CD4-positive, alpha-beta T cell treated with Interferon gamma for 1 hour (primary cell): Measurements from ENCODE around the gene LZTR1.
A peak's percentile ranks its signal among the peaks of the same experiment; 100 is the strongest.
"Not testable (repeated sequence)": the region's sequence is repeated elsewhere in the genome, so short reads cannot be mapped to it uniquely, and the experiment has no call there.

Source experiments
- DNase-seq: peaks from one replicate; pipeline ENCODE4 v3.0.0-alpha.2; 2020

The LZTR1 gene

DNA sequence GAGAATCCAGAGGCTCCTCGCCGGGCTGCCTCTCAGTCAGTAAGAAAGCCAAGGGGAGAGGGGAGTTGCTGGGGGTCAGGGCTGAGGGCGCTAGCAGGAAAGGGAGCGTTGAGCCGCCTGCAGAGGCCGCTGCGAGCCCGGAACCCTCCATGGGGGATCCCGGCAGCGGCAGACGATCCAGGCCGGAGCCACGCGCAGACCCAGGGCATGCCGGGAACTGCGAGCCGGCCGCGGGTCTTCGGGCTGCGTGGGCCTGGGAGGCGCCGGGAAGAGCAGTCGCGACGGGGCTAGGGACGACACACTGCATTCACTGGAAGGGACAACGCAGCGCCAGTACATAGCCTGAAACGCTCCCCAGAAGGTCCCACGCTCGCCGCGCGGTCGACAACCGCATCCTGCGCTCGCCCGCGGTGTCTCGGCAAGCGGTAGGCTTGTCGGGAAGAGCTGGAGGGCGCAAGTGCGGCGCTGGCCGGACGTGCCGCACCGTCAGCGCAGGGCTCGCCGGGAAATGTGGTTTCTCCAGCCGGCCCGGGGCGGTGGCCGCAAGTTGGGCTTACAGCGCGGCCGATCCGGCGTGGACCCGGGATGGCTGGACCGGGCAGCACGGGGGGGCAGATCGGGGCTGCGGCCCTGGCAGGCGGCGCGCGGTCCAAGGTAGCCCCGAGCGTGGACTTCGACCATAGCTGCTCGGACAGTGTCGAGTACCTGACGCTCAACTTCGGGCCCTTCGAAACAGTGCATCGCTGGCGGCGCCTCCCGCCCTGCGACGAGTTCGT, at the start of gene LZTR1:
TSS of gene LZTR1 (plus strand) at position 511 of the 776 bp plus-strand sequence. CDS start at position 586, 75 bp downstream.
- peak; percentile 68 for DNase-seq

DNA sequence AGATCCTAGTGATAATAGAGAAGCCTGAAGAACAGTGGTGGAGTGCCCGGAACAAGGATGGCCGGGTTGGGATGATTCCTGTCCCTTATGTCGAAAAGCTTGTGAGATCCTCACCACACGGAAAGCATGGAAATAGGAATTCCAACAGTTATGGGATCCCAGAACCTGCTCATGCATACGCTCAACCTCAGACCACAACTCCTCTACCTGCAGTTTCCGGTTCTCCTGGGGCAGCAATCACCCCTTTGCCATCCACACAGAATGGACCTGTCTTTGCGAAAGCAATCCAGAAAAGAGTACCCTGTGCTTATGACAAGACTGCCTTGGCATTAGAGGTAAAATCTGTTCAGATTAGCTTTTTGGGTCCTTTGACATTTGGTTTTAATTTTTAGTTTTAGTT, 48.2 kb upstream of the LZTR1 start:
- no peak for DNase-seq

DNA sequence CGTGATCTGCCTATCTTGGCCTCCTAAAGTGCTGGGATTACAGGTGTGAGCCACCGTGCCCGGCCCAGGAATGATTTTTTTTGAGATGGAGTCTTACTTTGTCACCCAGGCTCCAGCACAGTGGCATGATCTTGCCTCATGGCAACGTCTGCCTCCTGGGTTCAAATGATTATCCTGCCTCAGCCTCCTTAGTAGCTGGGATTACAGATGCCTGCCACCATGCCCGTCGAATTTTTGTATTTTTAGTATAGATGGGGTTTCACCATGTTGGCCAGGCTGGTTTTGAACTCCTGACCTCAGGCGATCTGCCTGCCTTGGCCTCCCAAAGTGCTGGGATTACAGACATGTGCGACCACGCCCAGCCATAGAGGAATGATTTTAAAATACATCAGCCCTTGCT, 47.0 kb upstream of the LZTR1 start:
- not testable (repeated sequence) for DNase-seq

DNA sequence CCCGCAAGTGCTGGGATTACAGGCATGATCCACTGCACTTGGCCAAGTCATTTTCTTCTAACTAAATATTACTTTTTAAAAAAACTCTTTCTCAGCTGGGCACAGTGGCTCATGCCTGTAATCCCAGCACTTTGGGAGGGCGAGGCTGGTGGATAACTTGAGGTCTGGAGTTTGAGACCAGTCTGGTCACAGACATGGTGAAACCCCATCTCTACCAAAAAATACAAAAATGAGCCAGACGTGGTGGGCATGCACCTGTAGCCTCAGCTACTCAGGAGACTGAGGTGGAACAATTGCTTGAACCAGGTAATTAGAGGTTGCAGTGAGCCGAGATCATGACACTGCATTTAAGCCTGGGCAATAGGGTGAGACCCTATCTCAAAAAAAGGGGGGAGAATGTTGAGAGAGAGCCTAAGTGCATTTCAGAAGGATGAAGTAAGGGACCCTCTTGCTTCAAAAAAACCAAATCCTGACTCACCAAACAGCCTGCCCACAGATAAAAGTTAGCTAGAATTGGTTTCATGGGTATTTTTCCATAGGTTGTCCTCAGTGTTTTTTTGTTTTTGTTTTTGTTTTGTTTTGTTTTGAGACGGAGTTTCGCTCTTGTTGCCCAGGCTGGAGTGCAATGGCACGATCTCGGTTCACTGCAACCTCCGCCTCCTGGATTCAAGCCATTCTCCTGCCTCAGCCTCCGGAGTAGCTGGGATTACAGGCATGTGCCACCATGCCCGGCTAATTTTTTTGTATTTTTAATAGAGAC, 46.1 kb upstream of the LZTR1 start:
- DNase-seq = not testable (repeated sequence)

DNA sequence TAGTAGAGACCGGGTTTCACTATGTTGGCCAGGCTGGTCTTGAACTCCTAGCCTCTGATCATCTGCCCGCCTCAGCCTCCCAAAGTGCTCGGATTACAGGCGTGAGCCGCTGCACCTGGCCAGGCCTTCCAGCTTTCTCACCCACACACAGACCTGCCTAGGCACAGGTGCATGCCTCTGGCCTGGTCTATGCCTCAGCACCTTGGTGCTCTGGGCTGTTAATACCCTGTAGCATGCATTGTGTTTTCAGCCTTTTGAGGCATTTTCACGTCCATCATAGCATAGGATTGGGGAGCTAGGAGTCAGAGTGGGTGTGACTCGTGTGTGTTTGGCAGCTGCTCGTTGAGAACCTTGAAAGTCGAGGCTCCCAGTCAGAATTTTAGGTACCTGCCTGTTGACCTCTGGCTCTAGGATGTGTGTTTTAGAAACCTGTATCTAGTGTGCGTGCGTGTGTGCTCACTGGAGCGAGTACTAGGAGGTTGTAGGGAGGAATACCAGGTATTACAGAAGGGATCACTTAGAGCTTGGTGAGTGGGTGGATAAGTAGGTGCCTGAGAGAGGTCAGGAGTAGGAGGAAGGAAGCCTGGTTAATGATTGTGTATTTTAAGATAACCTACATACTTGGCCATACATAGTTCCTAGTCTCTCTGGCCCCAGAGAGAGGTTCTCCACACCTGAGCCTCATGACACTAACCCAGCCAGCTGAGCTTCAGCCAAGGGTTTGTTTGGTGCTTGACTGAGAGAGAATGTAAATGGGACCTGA, 44.9 kb upstream of the LZTR1 start:
- DNase-seq = no peak

DNA sequence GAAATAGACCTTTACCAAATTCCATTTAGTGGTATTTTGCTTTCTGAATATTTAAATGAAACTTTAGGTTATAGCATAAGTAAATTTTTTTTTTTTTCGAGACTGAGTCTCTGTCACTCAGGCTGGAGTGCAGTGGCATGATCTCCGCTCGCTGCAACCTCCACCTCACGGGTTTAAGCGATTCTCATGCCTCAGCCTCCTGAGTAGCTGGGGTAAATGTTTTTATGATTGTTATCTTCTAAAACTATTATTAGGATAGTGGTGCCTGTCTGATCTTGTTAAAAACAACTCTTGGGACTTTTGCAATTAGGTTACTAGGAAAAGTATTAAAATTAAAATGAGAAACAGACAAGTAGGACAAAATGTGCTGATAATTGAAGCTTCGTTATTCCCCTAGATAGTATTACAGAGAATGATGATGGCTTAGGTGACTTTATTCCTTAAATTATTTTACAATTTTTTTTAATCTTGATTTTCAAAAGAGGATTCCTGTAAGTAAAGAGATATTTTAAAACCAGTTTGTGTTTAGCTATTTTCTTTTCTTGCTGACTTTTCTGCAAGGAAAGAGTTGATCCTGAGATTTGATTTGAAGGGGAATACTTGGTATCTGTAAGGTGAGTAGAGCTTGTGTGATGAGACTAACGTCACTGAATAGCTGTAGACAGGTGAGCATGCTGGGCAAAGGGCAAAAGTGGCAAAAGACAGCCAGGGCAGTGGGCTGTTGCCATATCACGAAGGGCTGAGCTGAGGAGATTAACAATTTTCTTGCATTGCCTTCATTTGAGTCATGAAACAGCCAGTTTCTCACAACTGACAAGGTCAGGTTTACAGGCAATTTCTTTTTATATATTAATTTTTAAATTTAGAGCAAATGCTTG, 44.1 kb upstream of the LZTR1 start:
- DNase-seq = no peak

DNA sequence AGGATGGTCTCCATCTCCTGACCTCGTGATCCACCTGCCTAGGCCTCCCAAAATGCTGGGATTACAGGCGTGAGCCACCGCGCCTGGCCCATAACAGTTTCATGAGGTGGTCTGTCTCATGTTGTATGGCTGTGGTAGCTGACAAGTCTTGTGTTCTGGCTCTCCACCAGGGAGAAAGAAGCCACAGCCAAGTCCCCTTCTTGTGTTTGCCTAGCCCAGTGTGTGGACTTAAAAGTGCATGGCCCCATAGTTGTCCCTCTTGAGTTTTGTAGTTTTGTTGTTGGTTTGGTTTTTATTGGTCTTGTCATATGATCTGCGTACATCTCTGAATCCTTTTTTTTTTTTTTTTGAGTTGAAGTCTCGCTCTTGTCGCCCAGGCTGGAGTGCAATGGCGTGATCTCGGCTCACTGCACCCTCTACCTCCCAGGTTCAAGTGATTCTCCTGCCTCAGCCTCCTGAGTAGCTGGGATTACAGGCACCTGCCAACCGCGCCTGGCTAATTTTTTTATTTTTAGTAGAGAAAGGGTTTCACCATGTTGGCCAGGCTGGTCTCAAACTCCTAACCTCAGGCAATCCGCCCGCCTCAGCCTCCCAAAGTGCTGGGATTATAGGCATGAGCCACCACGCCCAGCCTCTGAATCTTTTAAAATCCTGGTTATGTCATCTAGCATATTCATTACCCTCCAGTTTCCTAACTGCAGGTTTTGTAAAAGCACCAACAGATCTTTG, 42.5 kb upstream of the LZTR1 start:
- not testable (repeated sequence) for DNase-seq

DNA sequence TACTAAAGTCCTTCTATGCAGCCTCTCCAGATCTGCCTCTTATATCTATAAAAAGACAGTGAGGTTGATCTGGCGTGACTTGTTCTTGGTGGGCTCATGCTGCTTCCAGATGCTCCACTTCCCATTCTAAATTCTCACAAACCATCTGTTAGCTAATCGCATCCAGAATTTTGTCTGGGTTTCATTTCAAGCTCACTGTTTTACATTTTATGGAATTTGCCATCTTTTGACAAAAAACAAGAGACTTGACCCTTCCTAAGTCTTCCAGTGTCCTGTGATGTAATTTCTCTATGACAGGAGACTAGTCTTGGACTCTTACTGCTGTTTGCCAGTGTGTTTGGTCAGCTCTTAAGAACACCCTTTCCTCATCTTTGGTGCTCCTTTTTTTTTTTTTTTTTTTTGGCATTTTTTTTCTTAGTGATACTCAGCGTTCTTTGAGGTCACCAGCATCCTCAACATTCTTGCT, 41.9 kb upstream of the LZTR1 start:
- no peak for DNase-seq

DNA sequence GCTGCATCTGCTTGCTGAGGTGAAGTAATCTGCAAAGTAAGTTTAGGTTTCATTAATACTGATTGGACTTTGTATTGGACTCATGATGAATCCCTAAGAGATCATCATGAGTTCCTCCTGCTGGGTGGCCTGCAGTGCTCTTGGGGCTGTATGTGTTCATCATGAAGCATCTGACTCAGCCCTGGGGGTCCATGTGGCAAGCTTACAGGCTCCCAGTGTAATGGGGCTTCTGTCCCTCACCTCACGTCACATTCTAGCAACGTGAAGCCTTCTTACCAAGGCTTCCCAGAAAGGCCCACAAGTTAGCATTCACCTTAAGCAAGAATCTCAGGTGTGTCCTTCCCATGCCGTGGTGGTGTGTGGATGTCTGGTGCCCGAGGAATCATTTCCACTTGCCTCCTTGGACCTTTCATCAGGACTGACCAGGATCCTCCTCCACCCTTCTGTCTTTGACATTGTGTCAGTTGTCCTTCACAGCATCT, 41.2 kb upstream of the LZTR1 start:
- no peak for DNase-seq

DNA sequence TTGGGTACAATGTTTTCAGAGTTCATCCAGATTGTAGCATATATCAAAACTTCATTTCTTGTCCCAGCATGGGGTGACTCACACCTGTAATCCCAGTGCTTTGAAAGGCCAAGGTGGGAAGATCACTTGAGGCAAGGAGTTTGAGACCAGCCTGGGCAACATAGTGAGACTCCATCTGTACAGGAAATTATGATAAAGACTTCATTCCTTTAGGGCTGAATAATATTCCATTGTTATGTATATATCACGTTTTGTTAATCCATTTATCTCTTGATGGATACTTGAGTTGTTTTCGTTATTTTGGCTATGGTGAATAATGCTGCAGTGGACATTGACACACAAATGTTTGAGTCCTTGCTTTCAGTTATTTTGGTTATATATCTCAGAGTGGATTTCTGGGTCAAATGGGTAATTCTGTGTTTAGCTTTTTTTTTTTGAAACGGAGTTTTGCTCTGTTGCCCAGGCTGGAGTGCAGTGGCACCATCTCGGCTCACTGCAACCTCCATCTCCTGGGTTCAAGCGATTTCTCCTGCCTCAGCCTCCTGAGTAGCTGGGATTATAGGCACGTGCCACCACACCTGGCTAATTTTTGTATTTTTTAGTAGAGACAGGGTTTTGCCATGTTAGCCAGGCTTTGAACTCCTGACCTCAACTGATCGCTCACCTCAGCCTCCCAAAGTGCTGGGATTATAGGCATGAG, 39.7 kb upstream of the LZTR1 start:
- not testable (repeated sequence) for DNase-seq

DNA sequence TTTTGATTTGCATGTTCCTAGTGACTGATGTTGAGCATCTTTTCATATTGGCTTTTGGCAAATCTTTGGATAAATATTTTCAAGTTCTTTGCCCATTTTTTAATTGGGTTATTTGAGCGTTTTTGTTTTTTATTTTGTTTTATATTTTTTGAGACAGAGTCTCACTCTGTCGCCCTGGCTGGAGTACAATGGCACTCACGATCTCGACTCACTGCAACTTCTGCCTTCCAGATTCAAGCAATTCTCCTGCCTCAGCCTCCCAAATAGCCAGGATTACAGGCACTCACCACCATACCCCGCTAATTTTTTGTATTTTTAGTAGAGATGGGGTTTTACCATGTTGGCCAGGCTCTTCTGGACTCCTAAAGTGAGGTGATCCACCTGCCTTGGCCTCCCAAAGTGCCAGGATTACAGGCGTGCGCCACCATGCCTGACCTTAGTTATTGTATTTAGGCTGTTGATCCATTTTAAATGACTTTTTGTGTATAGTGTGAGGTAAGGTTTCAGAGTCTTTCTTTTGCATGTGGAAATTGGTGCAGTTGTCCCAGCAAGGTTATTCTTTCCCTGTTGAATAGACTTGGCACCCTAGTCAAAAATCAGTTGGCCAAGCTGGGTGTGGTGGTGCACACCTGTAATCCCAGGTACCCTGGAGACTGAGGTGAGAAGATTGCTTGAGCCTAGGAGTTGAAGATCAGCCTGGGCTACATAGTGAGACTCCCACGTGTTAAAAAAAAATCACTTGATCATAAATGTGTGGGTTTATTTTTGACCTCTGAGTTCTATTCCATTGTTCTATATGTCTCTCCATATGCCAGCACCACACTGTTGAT, 38.8 kb upstream of the LZTR1 start:
- DNase-seq = no peak

DNA sequence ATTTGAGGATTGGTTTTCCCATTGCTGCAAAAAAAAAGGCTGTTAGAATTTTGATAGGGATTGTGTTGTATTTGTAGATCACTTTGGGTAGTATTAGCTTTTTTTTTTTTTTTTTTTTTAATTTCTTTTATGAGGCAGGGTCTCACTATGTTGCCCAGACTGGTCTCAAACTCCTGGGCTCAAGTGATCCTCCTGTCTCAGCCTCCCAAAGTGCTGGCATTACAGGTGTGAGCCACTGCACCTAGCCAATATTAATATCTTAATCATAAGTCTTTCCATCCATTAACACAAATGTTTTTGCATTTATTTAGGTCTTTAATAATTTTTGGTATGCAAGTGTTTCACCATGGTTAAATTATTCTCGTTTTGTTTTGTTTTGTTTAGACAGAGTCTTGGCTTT, 38.1 kb upstream of the LZTR1 start:
- no peak for DNase-seq

DNA sequence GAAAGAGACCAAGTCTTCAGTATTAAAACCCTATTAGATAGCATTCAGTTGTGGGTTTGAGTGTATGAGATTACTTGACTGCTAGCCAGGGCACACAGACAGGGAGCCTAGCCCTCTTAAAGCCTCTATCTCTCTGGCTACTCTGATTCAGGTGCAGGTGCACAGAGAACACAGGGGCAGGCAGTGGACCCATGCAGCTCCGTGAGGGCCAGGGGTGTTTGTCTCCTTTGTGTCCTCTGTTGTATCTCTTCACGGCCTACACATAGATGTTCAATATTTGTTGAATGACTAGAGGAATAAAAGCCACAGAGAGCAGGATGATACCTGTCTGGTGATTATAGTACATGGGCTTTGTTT, 36.5 kb upstream of the LZTR1 start:
- no peak for DNase-seq

DNA sequence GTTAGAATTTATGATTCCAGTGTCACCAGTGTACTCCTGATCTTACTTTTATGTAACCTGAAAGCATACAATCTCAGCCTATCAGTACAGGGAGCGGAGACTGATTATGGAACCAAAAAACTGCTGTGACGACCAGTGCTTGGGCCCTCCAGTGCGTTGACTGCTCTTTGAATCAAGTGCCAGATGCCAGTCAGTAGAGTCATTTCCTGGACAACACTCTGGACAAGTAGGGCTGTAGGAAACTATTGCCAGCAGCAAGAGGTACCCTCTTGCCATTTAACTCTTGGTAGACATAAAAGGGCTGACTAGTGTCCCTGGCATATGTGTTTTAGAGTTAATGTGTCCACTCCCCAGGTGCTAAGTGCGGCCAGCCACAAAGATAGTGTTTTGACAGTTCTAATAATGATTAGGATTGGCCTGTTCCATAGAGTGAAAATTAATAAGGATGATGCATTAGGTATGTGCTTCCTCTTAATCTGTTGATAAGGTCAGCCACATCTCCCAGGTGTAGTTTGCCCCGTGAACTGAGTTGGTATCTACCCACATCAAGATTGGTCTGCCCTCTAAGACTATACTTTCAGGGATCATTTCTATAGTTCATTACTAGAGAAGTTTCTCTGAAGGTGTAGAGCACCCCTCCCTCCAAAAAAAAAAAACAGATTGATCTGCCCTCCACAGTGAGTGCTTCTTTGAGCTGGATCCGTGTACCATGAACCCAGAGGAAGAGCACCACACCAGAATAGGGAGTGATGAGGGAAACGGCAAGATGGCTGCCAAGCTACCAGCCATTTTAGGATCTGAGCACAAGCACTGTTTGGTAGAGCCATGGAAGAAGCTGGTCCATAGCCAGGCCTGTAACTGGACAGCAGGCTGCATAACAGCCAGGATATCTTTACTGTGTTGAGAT, 35.8 kb upstream of the LZTR1 start:
- DNase-seq = no peak

DNA sequence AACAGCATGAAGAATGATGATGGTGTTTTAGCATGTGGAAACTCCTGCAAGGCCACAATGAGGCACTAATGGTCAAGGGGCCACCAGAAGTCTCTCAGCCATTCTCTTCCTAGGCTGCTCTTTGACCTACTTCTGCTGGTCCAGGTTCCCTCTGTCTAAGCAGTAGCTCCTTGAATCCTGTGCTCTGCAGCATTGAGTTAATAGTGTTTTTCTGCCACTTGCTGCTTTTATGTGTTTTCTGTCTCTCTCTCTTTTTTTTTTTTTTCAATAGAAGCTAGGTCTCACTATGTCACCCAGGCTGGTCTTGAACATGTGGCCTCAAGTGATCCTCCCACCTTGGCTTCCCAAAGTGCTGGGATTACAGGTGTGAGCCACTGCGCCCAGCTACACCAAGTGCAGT, 35.1 kb upstream of the LZTR1 start:
- no peak for DNase-seq

DNA sequence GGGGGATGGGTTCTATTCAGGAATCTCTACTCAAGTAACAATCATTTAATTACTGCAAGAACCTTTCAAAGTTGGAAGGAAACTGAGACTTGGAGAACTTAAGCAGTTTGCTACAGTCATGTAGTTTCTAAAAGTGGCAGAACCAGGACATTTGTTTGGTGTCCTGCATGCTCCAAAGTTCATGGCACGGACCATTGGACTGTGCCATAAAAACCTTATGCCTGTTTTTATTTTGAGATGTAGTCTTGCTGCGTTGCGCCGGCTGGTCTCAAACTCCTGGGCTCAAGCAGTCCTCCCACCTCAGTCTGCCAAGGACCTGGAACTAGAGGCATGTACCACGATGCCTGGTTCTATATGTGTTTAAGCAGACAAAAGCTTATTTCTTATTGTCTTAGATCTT, 33.6 kb upstream of the LZTR1 start:
- no peak for DNase-seq

DNA sequence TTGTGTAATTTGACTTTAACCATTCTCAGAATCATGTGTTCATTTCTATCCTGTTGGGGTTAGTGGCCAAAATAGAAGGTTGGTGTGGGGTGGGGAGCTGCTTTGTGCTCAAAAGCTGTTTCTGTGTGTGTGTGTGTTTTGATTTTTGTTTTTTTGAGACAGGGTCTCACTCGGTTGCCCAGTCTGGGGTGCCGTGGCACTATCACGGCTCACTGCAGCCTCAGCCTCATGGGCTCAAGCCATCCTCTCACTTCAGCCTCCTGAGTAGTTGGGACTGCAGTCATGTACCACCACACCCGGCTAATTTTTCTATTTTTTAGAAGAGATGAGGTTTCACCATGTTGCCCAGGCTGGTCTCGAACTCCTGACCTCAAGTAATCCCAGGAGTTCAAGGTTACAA, 33.1 kb upstream of the LZTR1 start:
- DNase-seq = no peak

DNA sequence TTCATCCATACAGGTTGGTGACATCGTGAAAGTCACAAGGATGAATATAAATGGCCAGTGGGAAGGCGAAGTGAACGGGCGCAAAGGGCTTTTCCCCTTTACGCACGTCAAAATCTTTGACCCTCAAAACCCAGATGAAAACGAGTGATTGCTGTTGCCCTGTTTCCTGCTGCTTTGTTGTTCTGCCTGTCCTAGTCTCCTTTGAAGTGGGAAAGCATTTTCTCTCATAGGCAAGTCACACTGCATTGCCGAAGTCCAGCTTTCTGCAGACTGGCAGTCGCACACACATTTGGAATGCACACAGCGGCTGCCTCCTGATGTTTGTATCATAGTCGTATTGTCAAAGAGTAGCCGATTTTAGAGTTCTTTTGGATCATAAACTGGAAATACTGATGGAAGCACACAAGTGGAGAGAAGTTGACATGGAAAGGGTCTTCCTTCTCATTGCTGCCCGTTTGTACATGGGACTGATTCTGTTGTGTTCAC, 32.4 kb upstream of the LZTR1 start:
- no peak for DNase-seq
